Activated CD4-positive, alpha-beta T cell treated with anti-CD3 and anti-CD28 coated beads, Interleukin-2, amount 50 U/mL, for 16 hours (primary cell): ENCODE measurements around the gene UQCC2.

Experiments used
- DNase-seq: peaks from one replicate; pipeline ENCODE4 v3.0.0-alpha.2; 2020

The UQCC2 gene

GRCh38 chr6:33744001-33744848, 32.7 kb upstream of the UQCC2 start:
- peak; percentile 74 for DNase-seq

DNA sequence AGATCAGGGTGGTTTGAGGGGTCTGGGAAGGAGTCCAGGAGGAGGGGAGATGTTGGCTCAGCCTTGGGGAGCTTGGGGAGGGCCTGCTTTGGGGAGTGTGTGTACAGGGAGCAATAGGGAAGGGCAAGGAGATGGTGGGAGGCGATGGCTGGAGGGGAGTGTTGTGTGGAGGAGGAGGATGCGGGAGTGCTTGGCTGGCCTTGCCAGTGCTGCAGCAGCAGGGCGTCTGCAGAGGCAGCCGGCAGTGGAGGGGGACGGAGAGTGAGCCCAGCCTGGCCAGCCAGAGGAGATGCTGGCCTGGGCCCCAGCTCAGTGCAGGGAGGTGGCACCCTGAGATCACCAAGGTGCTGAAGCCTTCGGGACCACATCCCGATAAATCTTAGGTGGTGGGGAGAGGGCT, 31.3 kb upstream of the UQCC2 start:
- no peak for DNase-seq

GRCh38 chr6:33742092-33742491, 30.6 kb upstream of the UQCC2 start:
- DNase-seq: no peak

DNA sequence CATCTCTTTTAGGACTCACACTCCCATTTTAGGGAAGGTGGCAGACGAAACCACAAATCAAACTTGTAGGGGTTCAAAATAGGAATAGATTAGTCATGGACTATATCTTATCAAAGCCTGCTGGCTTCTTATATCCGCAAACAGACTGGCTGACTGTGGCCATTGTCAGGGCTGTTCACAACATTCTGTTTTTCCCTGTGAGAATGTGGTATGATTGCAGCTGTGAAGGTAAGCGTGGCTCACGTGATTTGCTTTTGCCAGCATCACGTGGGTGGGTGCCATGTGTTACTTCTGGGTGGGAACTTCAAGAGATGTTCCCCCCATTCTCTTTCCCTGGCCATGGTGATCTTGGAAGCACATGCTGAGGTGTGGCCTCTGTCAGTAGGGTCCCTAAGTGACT, 29.3 kb upstream of the UQCC2 start:
- DNase-seq: no peak

DNA sequence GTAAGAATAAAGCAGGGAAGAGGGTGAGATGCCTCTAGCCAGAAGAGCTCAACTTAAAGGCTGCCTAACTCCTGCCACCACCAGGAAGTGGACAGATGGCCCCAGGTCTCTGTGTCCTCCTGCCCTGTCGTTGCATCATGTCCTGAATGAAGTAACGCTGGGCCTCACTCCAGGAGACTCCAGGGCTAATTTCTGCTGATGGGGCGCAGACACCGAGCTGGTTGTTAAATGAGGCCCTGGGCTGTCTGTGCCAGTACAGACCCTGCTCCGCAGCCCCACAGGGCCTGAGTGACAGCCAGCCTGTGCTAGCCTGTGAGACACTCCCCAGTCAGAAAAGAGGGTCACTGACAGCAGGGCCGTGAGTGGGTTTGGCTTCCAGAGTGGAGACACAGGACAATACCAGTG, 28.7 kb upstream of the UQCC2 start:
- DNase-seq: no peak

GRCh38 chr6:33739571-33739970, 28.1 kb upstream of the UQCC2 start:
- DNase-seq: no peak

DNA sequence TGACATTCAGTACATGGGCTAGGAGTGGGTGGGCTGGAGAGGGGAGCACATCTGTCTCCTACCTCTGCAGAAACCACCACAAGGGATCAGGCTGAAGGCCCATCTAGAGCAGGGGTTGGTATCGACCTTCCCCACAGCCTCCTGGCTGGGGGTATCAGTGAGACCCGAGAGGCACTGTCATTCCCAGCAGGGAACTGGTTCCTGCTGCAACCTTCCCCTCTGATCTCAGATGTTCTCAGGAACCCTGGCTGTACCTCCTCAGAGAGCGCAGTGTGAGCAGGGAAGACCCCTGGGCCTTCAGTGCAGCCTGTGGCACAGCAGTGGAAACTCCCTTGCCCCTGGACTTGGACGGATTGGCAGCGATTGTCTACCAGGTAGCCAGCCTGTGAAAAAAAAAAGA, 27.4 kb upstream of the UQCC2 start:
- DNase-seq: no peak

DNA sequence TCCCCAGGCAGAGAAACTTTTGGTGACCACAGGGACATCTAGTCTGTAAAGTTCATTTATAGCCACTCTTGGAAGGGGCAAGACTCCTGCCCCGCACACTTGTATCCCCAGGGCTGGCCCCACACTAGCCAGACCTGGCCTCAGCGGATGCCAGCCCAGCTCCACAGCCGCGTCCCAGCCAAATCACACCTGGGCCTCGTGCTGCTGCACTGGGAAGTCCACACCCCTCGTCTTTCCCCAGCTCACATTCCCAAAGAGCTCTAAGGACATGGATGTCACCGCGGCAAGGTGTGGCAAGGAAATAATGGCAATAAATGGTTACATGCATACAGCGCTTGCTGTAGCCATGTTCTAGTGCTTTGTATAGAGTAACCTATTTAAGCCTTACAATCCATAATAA, 26.7 kb upstream of the UQCC2 start:
- DNase-seq: no peak

GRCh38 chr6:33737267-33738026, 25.9 kb upstream of the UQCC2 start:
- no peak for DNase-seq

GRCh38 chr6:33735216-33735615, 23.7 kb upstream of the UQCC2 start:
- no peak for DNase-seq

DNA sequence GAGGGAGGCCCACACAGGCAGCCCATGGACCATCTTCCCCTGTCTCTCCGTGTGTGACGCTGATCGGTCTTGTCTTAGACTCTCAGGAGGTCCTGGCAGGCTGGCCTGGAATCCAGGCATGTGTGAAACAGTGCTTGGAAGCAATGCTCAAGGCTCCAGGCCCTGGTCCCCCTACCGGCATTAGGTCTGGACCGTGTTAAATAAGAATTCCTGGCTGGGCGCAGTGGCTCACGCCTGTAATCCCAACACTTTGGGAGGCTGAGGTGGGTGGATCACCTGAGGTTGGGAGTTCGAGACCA, 22.2 kb upstream of the UQCC2 start:
- DNase-seq: no peak

- no peak for DNase-seq
Measured at GRCh38 chr6:33732817-33733708, 21.6 kb upstream of the UQCC2 start.

- no peak for DNase-seq
Measured at GRCh38 chr6:33732385-33732784, 20.9 kb upstream of the UQCC2 start.

GRCh38 chr6:33731751-33732282, 20.3 kb upstream of the UQCC2 start:
- DNase-seq: no peak

- no peak for DNase-seq
Measured at GRCh38 chr6:33731035-33731434, 19.5 kb upstream of the UQCC2 start.

DNA sequence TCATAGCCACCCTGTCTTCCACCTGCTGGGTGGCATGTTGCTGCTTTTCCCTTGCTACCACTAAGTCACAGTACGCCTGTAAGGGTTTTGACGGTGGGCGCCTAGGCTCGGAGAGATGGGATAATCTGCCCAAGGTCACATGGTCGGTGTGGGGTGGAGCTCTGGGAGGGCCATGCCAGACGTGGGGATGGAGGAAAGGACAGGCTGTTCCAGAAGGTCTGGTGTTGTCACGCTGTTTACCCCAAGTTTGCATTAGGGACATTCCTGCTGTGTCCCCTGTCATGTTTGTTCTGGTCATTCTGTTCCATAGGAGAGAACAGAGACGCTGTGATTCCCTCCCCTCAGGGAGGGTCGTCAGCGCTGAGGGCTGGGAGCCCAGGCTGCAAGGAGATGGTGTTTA, 19.1 kb upstream of the UQCC2 start:
- DNase-seq: no peak

DNA sequence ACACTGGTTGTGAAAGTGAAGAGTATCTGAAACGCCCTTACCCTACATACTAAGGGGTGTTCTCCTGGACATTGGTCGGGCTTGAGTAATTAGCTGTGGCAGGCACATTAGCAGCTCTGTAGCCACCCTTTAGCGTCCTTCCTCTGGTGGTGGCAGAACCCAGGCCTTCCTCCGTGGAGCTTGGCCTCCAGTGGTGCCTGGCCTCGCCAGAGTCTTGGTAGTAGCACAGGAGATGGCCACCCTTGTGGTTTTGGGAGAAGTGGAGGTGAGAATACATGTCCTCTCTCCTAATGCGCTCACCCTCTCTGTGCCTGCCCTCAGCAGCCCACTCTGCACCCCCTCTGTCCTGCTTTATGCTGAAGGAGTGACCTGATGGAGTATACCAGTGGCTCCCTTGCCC, 17.6 kb upstream of the UQCC2 start:
- no peak for DNase-seq

- DNase-seq: no peak
Measured at GRCh38 chr6:33728438-33728837, 16.9 kb upstream of the UQCC2 start.

GRCh38 chr6:33727932-33728331, 16.4 kb upstream of the UQCC2 start:
- no peak for DNase-seq

DNA sequence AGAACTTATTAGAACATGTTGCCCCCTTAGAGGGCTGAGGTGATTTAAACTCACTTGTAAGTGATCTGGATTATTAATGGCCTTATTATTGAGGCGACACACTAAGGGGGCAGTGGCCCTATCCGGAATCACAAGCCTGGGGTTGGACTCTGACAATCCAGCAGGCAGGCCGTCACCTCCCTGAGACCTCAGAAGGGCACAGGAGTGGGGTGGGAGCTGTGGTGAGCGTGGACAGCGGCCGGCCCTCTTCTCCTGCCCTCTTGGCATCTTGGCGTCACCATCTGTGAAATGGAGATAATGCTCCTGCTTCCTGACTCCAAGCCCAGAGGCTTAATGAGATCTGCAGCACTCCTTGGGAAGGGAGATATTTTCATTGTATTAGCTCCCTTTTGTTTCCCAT, 15.6 kb upstream of the UQCC2 start:
- no peak for DNase-seq

- DNase-seq: no peak
Measured at GRCh38 chr6:33726696-33727095, 15.2 kb upstream of the UQCC2 start.

DNA sequence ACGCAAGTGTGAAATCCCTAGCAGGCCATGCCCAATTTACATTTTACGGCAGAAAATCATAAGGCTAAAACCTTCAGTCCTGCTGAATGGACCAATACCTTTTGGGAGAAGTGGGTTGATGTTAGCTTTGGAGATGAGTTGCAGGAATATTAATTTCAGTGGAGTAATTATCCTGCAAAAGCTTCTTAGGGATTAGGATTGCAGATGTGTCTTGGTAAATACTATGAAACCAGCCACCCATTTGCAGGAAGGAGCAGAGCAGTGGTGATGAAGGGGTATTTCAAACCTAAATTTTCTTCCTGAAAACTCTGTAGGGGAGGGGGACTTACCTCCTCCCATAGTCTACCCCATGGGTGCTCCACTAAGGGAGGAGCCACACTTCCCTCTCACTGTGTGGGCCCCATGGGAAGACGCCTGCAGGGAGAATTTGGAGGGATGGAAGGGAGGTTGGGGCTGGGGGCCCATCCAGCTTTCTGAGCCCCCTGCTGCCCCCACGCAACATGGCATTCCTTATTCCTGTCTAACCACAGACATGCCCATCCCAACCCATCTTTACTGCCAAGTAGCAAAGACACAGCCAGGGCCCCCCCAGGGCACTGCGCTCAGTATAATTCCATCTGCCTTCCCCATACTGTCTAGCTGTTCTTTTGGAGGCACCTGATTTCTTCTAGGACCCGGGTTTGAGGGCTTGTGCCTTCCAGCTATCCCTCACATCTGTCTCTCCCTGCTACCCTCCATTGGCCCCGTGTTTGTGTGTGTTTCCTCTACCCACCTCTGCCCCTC, 14.6 kb upstream of the UQCC2 start:
- no peak for DNase-seq

DNA sequence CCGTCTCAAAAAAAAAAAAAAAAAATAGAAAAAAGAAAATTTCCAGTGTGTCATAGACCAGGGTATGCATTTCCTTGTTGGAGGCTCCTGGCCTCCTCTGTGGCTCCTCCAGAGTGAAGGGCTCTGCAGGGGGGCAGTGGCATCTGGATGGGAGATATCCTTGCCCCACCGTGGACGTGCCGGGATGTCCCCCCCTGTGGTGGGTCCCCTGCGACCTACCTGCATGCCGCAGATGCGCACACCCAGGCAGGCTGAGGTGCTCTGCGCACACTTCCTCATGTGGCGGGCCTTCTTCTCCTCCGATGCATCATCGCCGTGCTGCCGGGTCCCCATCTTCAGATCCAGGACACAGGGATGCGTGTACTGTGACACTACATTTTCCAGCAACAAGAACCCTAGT, 13.7 kb upstream of the UQCC2 start:
- no peak for DNase-seq
